HEK293 (cell line): ENCODE data around the gene RBBP8NL.

Experiments used
- CTCF ChIA-PET: fragments of 350-600 bp; formaldehyde crosslinking; extraction: SDS; loops from one replicate; lab custom pipeline; 2021; ENCODE audit warnings: antibody characterized with exemption; lab: Yijun Ruan, JAX
- POLR2A ChIA-PET: fragments of 300-600 bp; formaldehyde crosslinking; extraction: SDS; loops from one replicate; lab custom pipeline; 2020; ENCODE audit warnings: antibody characterized with exemption, inconsistent platforms; lab: Yijun Ruan, JAX
- H3K27ac ChIP-seq: fragments of 200-500 bp; sonication (Bioruptor generic); 2 replicates; pipeline ENCODE4 v1.5.1; 2014; ENCODE audit warnings: low read depth, low read length, control low read depth, inconsistent platforms; ENCODE audit errors: extremely low read depth
- H3K36me3 ChIP-seq, 2 experiments: fragments of 200-500 bp in 1 of 2; sonication (Bioruptor generic) in 1 of 2; 1 replicate in 1 of 2; 2 replicates in 1 of 2; pipeline ENCODE4 v1.5.1; 2014 to 2017; ENCODE audit warnings: inconsistent platforms in 2 of 2, low read length in 2 of 2; ENCODE audit not compliant: control insufficient read depth in 2 of 2, insufficient read depth in 1 of 2
- H3K4me1 ChIP-seq: fragments of 200-500 bp; sonication (Bioruptor generic); 2 replicates; pipeline ENCODE4 v1.5.1; 2014; ENCODE audit warnings: mild to moderate bottlenecking, low read length, inconsistent platforms; ENCODE audit not compliant: control insufficient read depth, insufficient read depth
- H3K4me3 ChIP-seq: 2 replicates; pipeline ENCODE4 v1.5.1; 2011; ENCODE audit warnings: low read depth, mild to moderate bottlenecking, control low read depth, low read length, moderate library complexity
- H3K9me3 ChIP-seq: fragments of 200-500 bp; sonication (Bioruptor generic); 2 replicates; pipeline ENCODE4 v1.5.1; 2014; ENCODE audit warnings: low read depth, low read length, inconsistent platforms; ENCODE audit not compliant: control insufficient read depth, insufficient read depth
- CTCF ChIP-seq: fragments of 450-650 bp; formaldehyde crosslinking; IDR thresholded peaks from 2 replicates; pipeline ENCODE4 v1.5.1; 2016; ENCODE audit warnings: missing biosample characterization, missing genetic modification characterization
- FEZF1 ChIP-seq: fragments of 450-650 bp; formaldehyde crosslinking; IDR thresholded peaks from 2 replicates; pipeline ENCODE4 v1.5.1; 2016; ENCODE audit warnings: missing biosample characterization, missing genetic modification characterization
- GLI2 ChIP-seq: fragments of 450-650 bp; formaldehyde crosslinking; IDR thresholded peaks from 2 replicates; pipeline ENCODE4; 2017; ENCODE audit warnings: missing biosample characterization, missing genetic modification characterization, low read depth, borderline replicate concordance
- IKZF3 ChIP-seq: fragments of 450-650 bp; IDR thresholded peaks from 2 replicates; pipeline ENCODE4 v1.5.0; 2018; ENCODE audit warnings: missing biosample characterization, mild to moderate bottlenecking, missing genetic modification characterization, moderate library complexity
- KLF16 ChIP-seq: fragments of 450-650 bp; formaldehyde crosslinking; IDR thresholded peaks from 2 replicates; pipeline ENCODE4 v1.5.1; 2017; ENCODE audit warnings: missing biosample characterization, missing genetic modification characterization
- SCRT2 ChIP-seq: fragments of 450-650 bp; formaldehyde crosslinking; IDR thresholded peaks from 2 replicates; pipeline ENCODE4 v1.5.1; 2016; ENCODE audit warnings: missing biosample characterization, missing genetic modification characterization
- YY2 ChIP-seq: fragments of 450-650 bp; formaldehyde crosslinking; IDR thresholded peaks from 2 replicates; pipeline ENCODE4 v1.5.1; 2016; ENCODE audit warnings: missing biosample characterization, missing genetic modification characterization
- ZBTB20 ChIP-seq: fragments of 450-650 bp; formaldehyde crosslinking; IDR thresholded peaks from 2 replicates; pipeline ENCODE4 v1.5.1; 2016; ENCODE audit warnings: missing biosample characterization, missing genetic modification characterization
- ZBTB49 ChIP-seq: fragments of 450-650 bp; formaldehyde crosslinking; IDR thresholded peaks from 2 replicates; pipeline ENCODE4 v1.5.1; 2016; ENCODE audit warnings: missing biosample characterization, missing genetic modification characterization, low read depth
- ZBTB6 ChIP-seq: fragments of 450-650 bp; formaldehyde crosslinking; IDR thresholded peaks from 2 replicates; pipeline ENCODE4 v1.5.1; 2017; ENCODE audit warnings: missing biosample characterization, missing genetic modification characterization
- ZBTB8A ChIP-seq: fragments of 450-650 bp; formaldehyde crosslinking; IDR thresholded peaks from 2 replicates; pipeline ENCODE4 v1.5.1; 2016; ENCODE audit warnings: missing biosample characterization, missing genetic modification characterization
- ZIC2 ChIP-seq: fragments of 450-650 bp; formaldehyde crosslinking; IDR thresholded peaks from 2 replicates; pipeline ENCODE4 v1.5.1; 2016; ENCODE audit warnings: missing biosample characterization, missing genetic modification characterization
- ZNF114 ChIP-seq: fragments of 450-650 bp; formaldehyde crosslinking; IDR thresholded peaks from 2 replicates; pipeline ENCODE4 v1.5.0; 2017; ENCODE audit warnings: missing biosample characterization, missing genetic modification characterization
- ZNF121 ChIP-seq: fragments of 450-650 bp; formaldehyde crosslinking; IDR thresholded peaks from 2 replicates; pipeline ENCODE4 v1.5.1; 2016; ENCODE audit warnings: missing biosample characterization, missing genetic modification characterization
- ZNF146 ChIP-seq: fragments of 450-650 bp; formaldehyde crosslinking; IDR thresholded peaks from 2 replicates; pipeline ENCODE4 v1.5.1; 2016; ENCODE audit warnings: missing biosample characterization, missing genetic modification characterization
- ZNF214 ChIP-seq: fragments of 450-650 bp; formaldehyde crosslinking; IDR thresholded peaks from 2 replicates; pipeline ENCODE4 v1.5.1; 2017; ENCODE audit warnings: missing biosample characterization, mild to moderate bottlenecking, missing genetic modification characterization, borderline replicate concordance
- ZNF473 ChIP-seq: fragments of 450-650 bp; formaldehyde crosslinking; IDR thresholded peaks from 2 replicates; pipeline ENCODE4 v1.5.1; 2017; ENCODE audit warnings: missing biosample characterization, missing genetic modification characterization
- ZNF585B ChIP-seq: fragments of 450-650 bp; formaldehyde crosslinking; IDR thresholded peaks from 2 replicates; pipeline ENCODE4 v1.5.1; 2016; ENCODE audit warnings: missing biosample characterization, missing genetic modification characterization
- ZNF610 ChIP-seq: fragments of 450-650 bp; formaldehyde crosslinking; IDR thresholded peaks from 2 replicates; pipeline ENCODE4 v1.5.1; 2016; ENCODE audit warnings: missing biosample characterization, missing genetic modification characterization, borderline replicate concordance
- ZNF623 ChIP-seq: fragments of 450-650 bp; formaldehyde crosslinking; IDR thresholded peaks from 2 replicates; pipeline ENCODE4 v1.5.1; 2016; ENCODE audit warnings: missing biosample characterization, missing genetic modification characterization
- ZNF654 ChIP-seq: fragments of 450-650 bp; formaldehyde crosslinking; IDR thresholded peaks from 2 replicates; pipeline ENCODE4 v1.5.1; 2016; ENCODE audit warnings: low read depth, missing biosample characterization, missing genetic modification characterization
- ZNF660 ChIP-seq: fragments of 450-650 bp; IDR thresholded peaks from 2 replicates; pipeline ENCODE4 v1.5.1; 2018; ENCODE audit warnings: missing biosample characterization, mild to moderate bottlenecking, missing genetic modification characterization
- ZNF768 ChIP-seq: fragments of 450-650 bp; formaldehyde crosslinking; IDR thresholded peaks from 2 replicates; pipeline ENCODE4 v1.5.1; 2018; ENCODE audit warnings: missing biosample characterization, mild to moderate bottlenecking, missing genetic modification characterization
- ZNF785 ChIP-seq: fragments of 450-650 bp; formaldehyde crosslinking; IDR thresholded peaks from 2 replicates; pipeline ENCODE4 v1.5.1; 2016; ENCODE audit warnings: missing biosample characterization, missing genetic modification characterization
- ZNF791 ChIP-seq: fragments of 450-650 bp; formaldehyde crosslinking; IDR thresholded peaks from 2 replicates; pipeline ENCODE4 v1.5.1; 2016; ENCODE audit warnings: missing biosample characterization, missing genetic modification characterization
- ZNF830 ChIP-seq: fragments of 450-650 bp; IDR thresholded peaks from 2 replicates; pipeline ENCODE4 v1.5.0; 2018; ENCODE audit warnings: missing biosample characterization, missing genetic modification characterization, low read depth, mild to moderate bottlenecking, moderate library complexity
- TF ChIP-seq, protein P1 (sequence below): fragments of 450-650 bp; formaldehyde crosslinking; IDR thresholded peaks from 2 replicates; pipeline ENCODE4 v1.5.1; 2016; ENCODE audit warnings: missing biosample characterization, missing genetic modification characterization
- TF ChIP-seq, protein P2 (sequence below): fragments of 450-650 bp; formaldehyde crosslinking; IDR thresholded peaks from 2 replicates; pipeline ENCODE4 v1.5.1; 2016; ENCODE audit warnings: missing biosample characterization, missing genetic modification characterization

RBBP8NL gene

GRCh38 chr20:62370115-62370806 is 57.1 kb downstream of the RBBP8NL start (continued):
- TF ChIP-seq ZBTB49 (tag by site-specific recombination), result no peak
- TF ChIP-seq CTCF, result no peak
- TF ChIP-seq ZIC2 (tag by site-specific recombination), result peak; percentile 91
- TF ChIP-seq ZNF830, result no peak
- TF ChIP-seq ZNF585B (tag by site-specific recombination), result no peak
- TF ChIP-seq, protein P1, sequence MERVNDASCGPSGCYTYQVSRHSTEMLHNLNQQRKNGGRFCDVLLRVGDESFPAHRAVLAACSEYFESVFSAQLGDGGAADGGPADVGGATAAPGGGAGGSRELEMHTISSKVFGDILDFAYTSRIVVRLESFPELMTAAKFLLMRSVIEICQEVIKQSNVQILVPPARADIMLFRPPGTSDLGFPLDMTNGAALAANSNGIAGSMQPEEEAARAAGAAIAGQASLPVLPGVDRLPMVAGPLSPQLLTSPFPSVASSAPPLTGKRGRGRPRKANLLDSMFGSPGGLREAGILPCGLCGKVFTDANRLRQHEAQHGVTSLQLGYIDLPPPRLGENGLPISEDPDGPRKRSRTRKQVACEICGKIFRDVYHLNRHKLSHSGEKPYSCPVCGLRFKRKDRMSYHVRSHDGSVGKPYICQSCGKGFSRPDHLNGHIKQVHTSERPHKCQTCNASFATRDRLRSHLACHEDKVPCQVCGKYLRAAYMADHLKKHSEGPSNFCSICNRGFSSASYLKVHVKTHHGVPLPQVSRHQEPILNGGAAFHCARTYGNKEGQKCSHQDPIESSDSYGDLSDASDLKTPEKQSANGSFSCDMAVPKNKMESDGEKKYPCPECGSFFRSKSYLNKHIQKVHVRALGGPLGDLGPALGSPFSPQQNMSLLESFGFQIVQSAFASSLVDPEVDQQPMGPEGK (tag by site-specific recombination), result peak; percentile 93
- TF ChIP-seq, protein P2, sequence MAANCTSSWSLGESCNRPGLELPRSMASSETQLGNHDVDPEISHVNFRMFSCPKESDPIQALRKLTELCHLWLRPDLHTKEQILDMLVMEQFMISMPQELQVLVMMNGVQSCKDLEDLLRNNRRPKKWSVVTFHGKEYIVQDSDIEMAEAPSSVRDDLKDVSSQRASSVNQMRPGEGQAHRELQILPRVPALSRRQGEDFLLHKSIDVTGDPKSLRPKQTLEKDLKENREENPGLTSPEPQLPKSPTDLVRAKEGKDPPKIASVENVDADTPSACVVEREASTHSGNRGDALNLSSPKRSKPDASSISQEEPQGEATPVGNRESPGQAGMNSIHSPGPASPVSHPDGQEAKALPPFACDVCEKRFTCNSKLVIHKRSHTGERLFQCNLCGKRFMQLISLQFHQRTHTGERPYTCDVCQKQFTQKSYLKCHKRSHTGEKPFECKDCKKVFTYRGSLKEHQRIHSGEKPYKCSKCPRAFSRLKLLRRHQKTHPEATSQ (tag by site-specific recombination), result no peak
- no peak for TF ChIP-seq ZNF785 (tag by site-specific recombination)
- no peak for TF ChIP-seq ZNF214 (tag by site-specific recombination)
- TF ChIP-seq YY2 (tag by site-specific recombination), result no peak
- no peak for TF ChIP-seq KLF16
- no peak for TF ChIP-seq ZNF791 (tag by site-specific recombination)
- peak; percentile 20; the same call in 1 of the 2 replicates for TF ChIP-seq ZBTB20 (tag by site-specific recombination)
- TF ChIP-seq, all 188 proteins: peak for 26

GRCh38 chr20:62369815-62370114 is 57.6 kb downstream of the RBBP8NL start:
- ChIA-PET CTCF (interaction anchor here (0.6 to 4.6 kb wide), 6 partner anchors 10 to 69 kb away, joined by 3 to 25 read pairs (median 4); no protein-coding TSS in a partner anchor), POLR2A (interaction anchor here (1.4 to 3.6 kb wide), 3 partner anchors 13 to 17 kb away, joined by 3 to 14 read pairs (median 14); partner anchors contain the start of gene RPS21)
- peak overlapping the region; percentile 57; the same call in 1 of the 2 replicates for H3K27ac ChIP-seq
- no peaks in the 10 kb centered on the region for H3K36me3 ChIP-seq
- peaks cover 34% of the 10 kb centered on the region for H3K4me1 ChIP-seq
- H3K9me3 ChIP-seq, result no peaks in the 10 kb centered on the region
- H3K4me3 ChIP-seq, result no peak overlapping the region
- TF ChIP-seq ZNF660 (no peak), FEZF1 (no peak), ZNF146 (tag by site-specific recombination) (no peak), ZNF121 (no peak), IKZF3 (tag by site-specific recombination) (no peak), ZNF473 (tag by site-specific recombination) (no peak), ZBTB6 (tag by site-specific recombination) (peak; percentile 67; the same call in 1 of the 2 replicates), ZNF610 (tag by site-specific recombination) (no peak), ZNF654 (tag by site-specific recombination) (no peak), ZNF623 (tag by site-specific recombination) (no peak), GLI2 (tag by site-specific recombination) (no peak), ZBTB8A (tag by site-specific recombination) (no peak), ZNF830 (no peak), ZNF114 (tag by site-specific recombination) (no peak), ZNF768 (tag by site-specific recombination) (no peak), ZIC2 (tag by site-specific recombination) (no peak), SCRT2 (tag by site-specific recombination) (0 out of 2 replicates have a peak, but pooled peaks have one; percentile 26)
